Small intestine (tissue), 7 donors: Measurements from ENCODE around the gene PCDHGB7. TPM values are rescaled to one million over a fixed set of nuclear protein-coding genes. Genes with fewer than 3 reads are reported as not detected.
A peak's percentile ranks its signal among the peaks of the same experiment; 100 is the strongest.
"Not testable (repeated sequence)": the region's sequence is repeated elsewhere in the genome, so short reads cannot be mapped to it uniquely, and the experiment has no call there.

Source experiments
- DNase-seq, 2 donors: peaks; one replicate each; pipeline versions ENCODE4 v3.0.0 to v3.0.0-alpha.2; 2013
- FAIRE-seq: peaks from 2 replicates; lab custom pipeline; 2012; peaks lifted over from hg19 to GRCh38; lab: Jason Lieb, UNC
- H3K27ac ChIP-seq, 3 donors: one replicate each; pipeline ENCODE4 v1.5.1; 2013; ENCODE audit warnings: low read length in 2 of 3, mild to moderate bottlenecking in 2 of 3, control low read depth in 1 of 3, inconsistent platforms in 1 of 3, low read depth in 1 of 3, moderate library complexity in 1 of 3
- H3K27me3 ChIP-seq, 3 donors: one replicate each; pipeline ENCODE4 v1.6.1; 2013; ENCODE audit warnings: low read length in 3 of 3, inconsistent platforms in 1 of 3; ENCODE audit not compliant: control insufficient read depth in 3 of 3, insufficient read depth in 3 of 3
- H3K36me3 ChIP-seq, 3 donors: one replicate each; pipeline ENCODE4 v1.6.1; 2013; ENCODE audit warnings: low read length in 3 of 3, inconsistent platforms in 1 of 3, low read depth in 1 of 3, mild to moderate bottlenecking in 1 of 3, moderate library complexity in 1 of 3; ENCODE audit not compliant: control insufficient read depth in 3 of 3, insufficient read depth in 2 of 3
- H3K4me1 ChIP-seq, 3 donors: one replicate each; pipeline ENCODE4 v1.6.1; 2013; ENCODE audit warnings: low read length in 2 of 3, inconsistent platforms in 1 of 3, low read depth in 1 of 3, mild to moderate bottlenecking in 1 of 3, moderate library complexity in 1 of 3; ENCODE audit not compliant: control insufficient read depth in 3 of 3, insufficient read depth in 2 of 3
- H3K4me3 ChIP-seq, 3 donors: one replicate each; pipeline ENCODE4 v1.5.1; 2013; ENCODE audit warnings: low read length in 3 of 3, control low read depth in 1 of 3, inconsistent platforms in 1 of 3, low read depth in 1 of 3, mild to moderate bottlenecking in 1 of 3, moderate library complexity in 1 of 3
- H3K9me3 ChIP-seq, 2 donors: one replicate each; pipeline ENCODE4 v1.6.1; 2013; ENCODE audit warnings: low read depth in 1 of 2, low read length in 1 of 2; ENCODE audit not compliant: control insufficient read depth in 2 of 2, insufficient read depth in 1 of 2
- WGBS, 3 donors: extraction: QIAGEN DNeasy Blood & Tissue Kit; methylation state at CpG; one replicate each; pipeline ENCODE4 v1.1.7; 2013; 5-methylcytosine and 5-hydroxymethylcytosine counted together
- polyA plus RNA-seq, 4 donors: library from polyadenylated mRNA; stranded (reverse) in 3 of 4; unstranded in 1 of 4; fragments of 200-250 nt in 3 of 4; fragments of 120-200 nt in 1 of 4; gene quantifications; one replicate each; pipeline versions ENCODE4 v1.2.1 to v1.2.3, GENCODE V29; 2013
- donor health status: healthy with polysubstance abuse.
- donor health status: control.
- donor health status: control.
- donor health status: Bipolar disorder and iron deficiency.
- donor health status: healthy.

PCDHGB7 gene
- polyA plus RNA-seq, 4 donors = 1.8 to 2.8 TPM; not detected in 2

GRCh38 chr5:141393267-141393666 is 24.2 kb upstream of the PCDHGB7 start:
- 40 to 52% (median 50%) methylated on average over 21 of the region's 21 CpGs for WGBS, 3 donors
- Histone ChIP-seq H3K4me3 (no peak overlapping the region), H3K9me3 (peaks cover 8 to 52% of the 10 kb centered on the region in 2 donors), H3K4me1 (no peaks in the 10 kb centered on the region), H3K36me3 (no peaks in the 10 kb centered on the region), H3K27ac (no peak overlapping the region), H3K27me3 (peaks cover 0 to 29% (median 22%) of the 10 kb centered on the region in 3 donors)
- DNase-seq (no peak), FAIRE-seq (no peak)

- 45 to 56% (median 47%) methylated on average over 33 to 46 of the region's 53 CpGs for WGBS, 3 donors
- H3K4me1 ChIP-seq, DNase-seq, FAIRE-seq, H3K36me3 ChIP-seq, H3K4me3 ChIP-seq, H3K27ac ChIP-seq: not testable (repeated sequence)
- Histone ChIP-seq H3K9me3 (peaks cover 5 to 51% of the 10 kb centered on the region in 2 donors), H3K27me3 (peaks cover 0 to 33% (median 27%) of the 10 kb centered on the region in 3 donors)
Measured at GRCh38 chr5:141394401-141395187, 22.9 kb upstream of the PCDHGB7 start.

GRCh38 chr5:141397756-141398551 is 19.5 kb upstream of the PCDHGB7 start, which contains the start of gene PCDHGB5:
Gene PCDHGB5 (plus strand): TSS chr5:141397947. CDS start chr5:141398128, 181 bp downstream.
- H3K27ac ChIP-seq, H3K36me3 ChIP-seq, H3K4me1 ChIP-seq, FAIRE-seq: not testable (repeated sequence)
- WGBS, 3 donors = 7 to 19% (median 17%) methylated on average over 23 to 25 of the region's 43 CpGs
- Histone ChIP-seq H3K9me3 (peaks cover 0 to 51% of the 10 kb centered on the region in 2 donors), H3K4me3 (peak within 1 kb of the TSS in 2 of 3 donors; percentile 22 to 26), H3K27me3 (peaks cover 0 to 35% (median 23%) of the 10 kb centered on the region in 3 donors)
- DNase-seq = peak; percentile 35 to 37

GRCh38 chr5:141398608-141399007 is 18.9 kb upstream of the PCDHGB7 start:
- Histone ChIP-seq H3K27ac (no peak overlapping the region), H3K9me3 (peaks cover 0 to 51% of the 10 kb centered on the region in 2 donors), H3K4me1 (no peaks in the 10 kb centered on the region), H3K27me3 (peaks cover 0 to 38% (median 25%) of the 10 kb centered on the region in 3 donors), H3K36me3 (no peaks in the 10 kb centered on the region), H3K4me3 (no peak overlapping the region)
- DNase-seq = no peak
- FAIRE-seq = no peak
- 30 to 39% (median 31%) methylated on average over 15 of the region's 15 CpGs for WGBS, 3 donors

- peaks cover 0 to 53% of the 10 kb centered on the region in 2 donors for H3K9me3 ChIP-seq
- H3K4me3 ChIP-seq = no peak overlapping the region
- 30 to 58% (median 54%) methylated on average over 59 to 61 of the region's 61 CpGs for WGBS, 3 donors
- DNase-seq (no peak), FAIRE-seq (no peak)
- H3K27me3 ChIP-seq = peaks cover 0 to 43% (median 25%) of the 10 kb centered on the region in 3 donors
- H3K27ac ChIP-seq = no peak overlapping the region
- H3K4me1 ChIP-seq = no peaks in the 10 kb centered on the region
- no peaks in the 10 kb centered on the region for H3K36me3 ChIP-seq
Measured at GRCh38 chr5:141399555-141400258, 17.8 kb upstream of the PCDHGB7 start.

GRCh38 chr5:141402553-141403243 is 14.8 kb upstream of the PCDHGB7 start, which contains the start of gene PCDHGA9:
Gene PCDHGA9 (plus strand): TSS chr5:141402778. CDS start chr5:141402953, 175 bp downstream.
- peaks cover 0 to 51% (median 29%) of the 10 kb centered on the region in 3 donors for H3K27me3 ChIP-seq
- H3K9me3 ChIP-seq = peaks cover 0 to 60% of the 10 kb centered on the region in 2 donors
- H3K4me3 ChIP-seq = no peak within 1 kb of the TSS
- H3K36me3 ChIP-seq = no peaks in the 10 kb centered on the region
- DNase-seq (peak; percentile 21 to 39), FAIRE-seq (no peak)
- H3K4me1 ChIP-seq = no peaks in the 10 kb centered on the region
- no peak within 1 kb of the TSS for H3K27ac ChIP-seq
- WGBS, 3 donors = 15 to 29% (median 29%) methylated on average over 27 of the region's 27 CpGs

- Histone ChIP-seq H3K36me3 (no peaks in the 10 kb centered on the region), H3K4me3 (no peak overlapping the region), H3K27ac (no peak overlapping the region), H3K9me3 (peaks cover 0 to 64% of the 10 kb centered on the region in 2 donors), H3K27me3 (peaks cover 0 to 58% (median 34%) of the 10 kb centered on the region in 3 donors), H3K4me1 (no peaks in the 10 kb centered on the region)
- no peak for DNase-seq
- no peak for FAIRE-seq
- WGBS, 3 donors = 31 to 45% (median 41%) methylated on average over 22 of the region's 22 CpGs
Measured at GRCh38 chr5:141403387-141403786, 14.1 kb upstream of the PCDHGB7 start.
